ENCODE measurements around the gene RXRA. TPM values are rescaled to one million over a fixed set of nuclear protein-coding genes. Genes with fewer than 3 reads are reported as not detected.

RXRA gene
- polyA plus RNA-seq, 1 experiment = 12.0 TPM

DNA sequence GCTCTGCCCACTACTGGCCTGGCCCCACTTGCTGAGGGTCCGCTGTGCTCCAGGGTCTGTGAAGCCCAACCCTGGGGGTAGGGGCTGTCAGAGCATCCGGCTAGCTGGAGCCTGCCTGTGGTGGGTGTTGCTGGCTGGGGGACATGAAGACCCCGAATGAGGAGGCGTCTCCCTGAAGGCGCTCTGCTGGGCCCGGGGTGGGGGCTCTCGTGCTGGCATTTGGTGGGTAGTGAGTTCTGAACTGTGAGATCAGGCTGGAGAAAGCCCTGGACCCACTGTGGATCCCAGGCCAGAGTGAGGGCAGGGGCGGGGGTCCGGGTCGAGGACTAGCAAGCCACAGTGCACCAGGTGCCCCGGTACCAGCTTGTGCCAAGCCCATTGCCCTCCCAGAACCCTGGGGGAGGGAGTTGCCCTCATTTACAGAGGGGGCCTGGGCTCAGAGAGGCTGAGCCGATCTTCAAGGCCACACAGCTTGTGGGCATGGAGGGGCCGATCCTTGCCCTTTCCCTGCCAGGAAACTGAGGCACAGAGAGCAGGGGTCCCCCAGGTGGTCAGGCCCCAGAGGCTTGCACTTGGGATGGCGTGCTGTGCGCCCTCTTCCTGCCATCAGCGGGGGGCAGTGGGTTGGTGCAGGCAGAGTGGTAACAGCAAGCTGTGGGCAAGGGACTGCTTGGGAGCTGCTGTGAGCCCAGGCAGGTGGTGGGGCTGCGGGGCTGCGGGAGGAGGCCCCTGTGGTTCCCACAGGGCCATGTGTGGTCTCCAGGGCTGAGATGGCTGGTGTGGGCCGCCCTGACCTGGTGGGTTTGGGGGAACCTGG is 15.9 kb downstream of the RXRA start:
- POLR2A ChIA-PET = no interaction called here
- no peaks in the 10 kb centered on the region for H3K27me3 ChIP-seq (ENCODE audit: control insufficient read depth, insufficient read depth, low read length)
- H3K36me3 ChIP-seq (ENCODE audit: control insufficient read depth, insufficient read depth, low read length) = peaks cover 2% of the 10 kb centered on the region; the same call in 1 of the 2 replicates
- DNase-seq (ENCODE audit: low read depth) = no peak
- TF ChIP-seq, protein P1, sequence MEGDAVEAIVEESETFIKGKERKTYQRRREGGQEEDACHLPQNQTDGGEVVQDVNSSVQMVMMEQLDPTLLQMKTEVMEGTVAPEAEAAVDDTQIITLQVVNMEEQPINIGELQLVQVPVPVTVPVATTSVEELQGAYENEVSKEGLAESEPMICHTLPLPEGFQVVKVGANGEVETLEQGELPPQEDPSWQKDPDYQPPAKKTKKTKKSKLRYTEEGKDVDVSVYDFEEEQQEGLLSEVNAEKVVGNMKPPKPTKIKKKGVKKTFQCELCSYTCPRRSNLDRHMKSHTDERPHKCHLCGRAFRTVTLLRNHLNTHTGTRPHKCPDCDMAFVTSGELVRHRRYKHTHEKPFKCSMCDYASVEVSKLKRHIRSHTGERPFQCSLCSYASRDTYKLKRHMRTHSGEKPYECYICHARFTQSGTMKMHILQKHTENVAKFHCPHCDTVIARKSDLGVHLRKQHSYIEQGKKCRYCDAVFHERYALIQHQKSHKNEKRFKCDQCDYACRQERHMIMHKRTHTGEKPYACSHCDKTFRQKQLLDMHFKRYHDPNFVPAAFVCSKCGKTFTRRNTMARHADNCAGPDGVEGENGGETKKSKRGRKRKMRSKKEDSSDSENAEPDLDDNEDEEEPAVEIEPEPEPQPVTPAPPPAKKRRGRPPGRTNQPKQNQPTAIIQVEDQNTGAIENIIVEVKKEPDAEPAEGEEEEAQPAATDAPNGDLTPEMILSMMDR (IDR thresholded peaks at IDR 0.05; ENCODE audit: insufficient read depth, low read depth, low read length) = no peak
- H3K4me3 ChIP-seq (ENCODE audit: low read depth, low read length) = no peak overlapping the region
- CTCF ChIA-PET = interaction anchor here (1.3 kb wide), 1 partner anchor 13 kb away, joined by 5 read pairs; no protein-coding TSS in a partner anchor

GRCh38 chr9:134342746-134343115 is 16.5 kb downstream of the RXRA start:
- ChIA-PET CTCF (no interaction called here), POLR2A (no interaction called here)
- TF ChIP-seq, protein P1 (IDR thresholded peaks at IDR 0.05; ENCODE audit: insufficient read depth, low read depth, low read length) = no peak
- Histone ChIP-seq H3K36me3 (ENCODE audit: control insufficient read depth, insufficient read depth, low read length) (peaks cover 2% of the 10 kb centered on the region; the same call in 1 of the 2 replicates), H3K4me3 (ENCODE audit: low read depth, low read length) (no peak overlapping the region), H3K27me3 (ENCODE audit: control insufficient read depth, insufficient read depth, low read length) (no peaks in the 10 kb centered on the region)
- no peak for DNase-seq (ENCODE audit: low read depth)

DNA sequence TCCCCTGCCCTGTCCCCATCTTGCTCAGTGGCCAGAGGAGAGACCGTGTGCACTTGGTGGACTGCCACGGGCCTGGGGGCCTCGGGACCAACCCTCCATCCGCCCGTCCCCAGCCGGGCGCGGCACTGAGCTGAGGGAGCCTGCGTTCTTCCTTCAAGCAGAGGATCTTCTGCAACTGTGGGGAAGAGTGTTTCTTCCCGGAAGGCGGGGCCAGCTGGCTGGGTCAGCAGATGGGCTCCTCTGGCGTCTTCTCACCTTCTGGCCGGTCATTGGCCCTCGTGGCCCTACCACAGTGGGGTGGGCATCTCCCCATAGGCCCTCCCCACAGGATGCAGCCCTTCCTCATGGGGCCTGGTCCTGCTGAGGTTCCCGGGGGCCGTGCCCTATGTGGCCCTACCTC is 17.4 kb downstream of the RXRA start:
- CTCF ChIA-PET = interaction anchor here (1.0 kb wide), 1 partner anchor 327 kb away, joined by 3 read pairs; no protein-coding TSS in a partner anchor
- POLR2A ChIA-PET = no interaction called here
- TF ChIP-seq, protein P1 (IDR thresholded peaks at IDR 0.05; ENCODE audit: insufficient read depth, low read depth, low read length) = no peak
- DNase-seq (ENCODE audit: low read depth) = no peak
- H3K36me3 ChIP-seq (ENCODE audit: control insufficient read depth, insufficient read depth, low read length) = peaks cover 2% of the 10 kb centered on the region; the same call in 1 of the 2 replicates
- no peaks in the 10 kb centered on the region for H3K27me3 ChIP-seq (ENCODE audit: control insufficient read depth, insufficient read depth, low read length)
- H3K4me3 ChIP-seq (ENCODE audit: low read depth, low read length) = no peak overlapping the region

DNA sequence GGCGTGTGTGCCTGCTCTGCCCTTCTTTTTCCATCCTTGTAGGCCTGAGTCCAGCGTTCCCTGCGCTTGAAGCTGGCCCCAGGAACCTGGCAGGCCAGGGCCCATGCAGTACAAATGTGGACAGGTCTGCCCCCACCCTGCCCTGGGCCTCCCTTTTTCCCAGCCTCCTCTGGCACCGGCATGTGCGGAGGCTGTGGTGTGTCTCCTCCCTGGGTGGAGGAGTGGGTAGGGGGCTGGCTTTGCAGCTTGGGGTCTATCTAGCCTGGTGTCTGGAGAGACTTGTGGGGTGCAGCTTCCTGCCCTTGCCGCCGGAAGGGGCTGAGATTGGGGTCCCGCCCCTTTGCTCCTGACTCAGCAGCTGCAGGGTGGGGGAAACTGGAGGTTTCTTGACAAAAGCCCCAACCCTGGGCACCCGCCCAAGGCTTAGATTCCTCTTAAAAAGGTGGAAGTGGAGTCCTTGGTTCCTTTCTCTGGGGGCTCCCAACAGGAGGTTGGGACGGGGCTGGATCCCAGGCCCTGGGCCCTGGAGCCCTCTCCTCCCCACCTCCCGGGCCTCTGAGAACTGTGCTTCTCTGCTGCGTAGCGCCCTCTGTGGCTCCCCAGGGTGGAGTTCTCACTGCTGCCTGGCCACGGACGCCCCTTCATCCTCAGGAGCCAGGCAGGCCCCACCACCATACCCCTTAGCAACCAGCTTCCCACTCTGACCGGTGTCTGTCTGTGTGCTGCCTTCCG is 18.0 kb downstream of the RXRA start:
- ChIA-PET CTCF (interaction anchor here (1.0 to 1.1 kb wide), 2 partner anchors 99 to 326 kb away, joined by 3 read pairs; no protein-coding TSS in a partner anchor), POLR2A (no interaction called here)
- TF ChIP-seq, protein P1 (IDR thresholded peaks at IDR 0.05; ENCODE audit: insufficient read depth, low read depth, low read length) = no peak

DNA sequence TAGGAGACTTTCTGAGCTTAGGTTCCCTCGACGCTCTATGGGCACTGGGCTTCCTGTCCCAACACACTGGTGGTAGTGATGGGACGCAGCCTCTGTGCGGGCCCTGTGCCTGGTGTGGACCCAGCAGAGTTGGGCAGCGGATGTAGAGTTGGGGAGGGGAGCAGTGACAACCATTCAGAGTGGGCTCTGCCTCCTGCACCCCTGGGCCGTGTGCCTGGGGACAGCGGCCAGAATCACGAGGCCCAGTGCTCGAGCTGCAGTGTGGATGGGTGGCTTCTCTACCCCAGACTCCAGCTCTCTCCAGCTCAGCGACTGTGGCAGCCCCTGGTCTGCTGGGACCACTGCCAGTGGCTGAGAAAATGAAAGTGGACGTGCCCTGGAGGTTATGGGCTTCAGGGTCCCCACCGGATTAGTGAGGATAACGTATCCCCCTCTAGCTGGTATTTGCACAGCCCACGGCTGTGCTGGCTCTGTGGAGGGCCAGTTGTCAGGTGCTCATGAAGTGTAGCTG is 18.6 kb downstream of the RXRA start:
- no peak for DNase-seq (ENCODE audit: low read depth)
- POLR2A ChIA-PET = no interaction called here
- Histone ChIP-seq H3K4me3 (ENCODE audit: low read depth, low read length) (no peak overlapping the region), H3K36me3 (ENCODE audit: control insufficient read depth, insufficient read depth, low read length) (peaks cover 2% of the 10 kb centered on the region; the same call in 1 of the 2 replicates), H3K27me3 (ENCODE audit: control insufficient read depth, insufficient read depth, low read length) (no peaks in the 10 kb centered on the region)
- TF ChIP-seq, protein P1 (IDR thresholded peaks at IDR 0.05; ENCODE audit: insufficient read depth, low read depth, low read length) = no peak
- CTCF ChIA-PET = interaction anchor here (1.1 kb wide), 1 partner anchor 98 kb away, joined by 3 read pairs; no protein-coding TSS in a partner anchor

More for the DNA sequence above, 18.0 kb downstream of the RXRA start:
- Histone ChIP-seq H3K4me3 (ENCODE audit: low read depth, low read length) (no peak overlapping the region), H3K27me3 (ENCODE audit: control insufficient read depth, insufficient read depth, low read length) (no peaks in the 10 kb centered on the region), H3K36me3 (ENCODE audit: control insufficient read depth, insufficient read depth, low read length) (peaks cover 2% of the 10 kb centered on the region; the same call in 1 of the 2 replicates)
- DNase-seq (ENCODE audit: low read depth) = no peak
